HCT116 (cell line): Measurements from ENCODE around the gene CLPX. TPM values are rescaled to one million over a fixed set of nuclear protein-coding genes. Genes with fewer than 3 reads are reported as not detected.

Source experiments
- ATAC-seq: fragments of 200-7000 bp; cut with Tn5 transposase; 2 replicates; pipeline ENCODE4 v1.9.1; 2020; ENCODE audit warnings: mild to moderate bottlenecking, moderate library complexity
- BruUV-seq: library from RNA; stranded (reverse); fragments of 400-500 nt; replicated peaks from 2 replicates; lab custom pipeline; 2021; lab: Mats Ljungman, UMichigan
- CTCF ChIA-PET: fragments of 300-600 bp; sonication (Branson Sonifier 250); formaldehyde crosslinking; loops from one replicate; lab custom pipeline; 2021; ENCODE audit warnings: antibody characterized with exemption; lab: Charles Lee
- POLR2A ChIA-PET: fragments of 300-600, 350-600 bp; sonication (Branson Sonifier 250); formaldehyde crosslinking; loops from one replicate; lab custom pipeline; 2021; ENCODE audit warnings: antibody characterized with exemption; lab: Charles Lee
- RAD21 ChIA-PET, 2 experiments: fragments of 300-600 bp; sonication (Branson Sonifier 250); formaldehyde crosslinking; loops; one replicate each; lab custom pipeline; 2023; ENCODE audit warnings: low total read pairs in 2 of 2; ENCODE audit not compliant: uncharacterized antibody in 2 of 2, unreplicated experiment in 2 of 2, low non-redundant PET in 1 of 2; lab: Charles Lee
- DNase-seq: peaks from one replicate; pipeline ENCODE4 v3.0.0-alpha.2; 2010; ENCODE audit warnings: low read depth, low spot score
- H2AFZ ChIP-seq: fragments of 200-600 bp; shearing (Covaris generic), sonication (generic); 2 replicates; pipeline ENCODE4 v1.6.1; 2017; ENCODE audit warnings: low read depth, mixed run types, mixed read lengths, antibody characterized with exemption, low read length; ENCODE audit not compliant: poor library complexity, severe bottlenecking
- H3K27ac ChIP-seq: 2 replicates; pipeline ENCODE4 v1.5.1; 2012; ENCODE audit warnings: low read depth, low read length
- H3K27me3 ChIP-seq: fragments of 200-600 bp; sonication (generic); 2 replicates; pipeline ENCODE4 v1.6.1; 2016; ENCODE audit warnings: mixed run types, low read length, mixed read lengths; ENCODE audit not compliant: insufficient read depth
- H3K36me3 ChIP-seq, 2 experiments: fragments of 200-500 bp in 1 of 2; fragments of 200-600 bp in 1 of 2; sonication (Bioruptor generic) in 1 of 2; sonication (generic) in 1 of 2; 2 replicates each; pipeline versions ENCODE4 v1.5.1 to v1.6.1; 2014 to 2016; ENCODE audit warnings: low read length in 2 of 2, inconsistent platforms in 1 of 2, mixed read lengths in 1 of 2, mixed run types in 1 of 2; ENCODE audit not compliant: insufficient read depth in 2 of 2, control insufficient read depth in 1 of 2
- H3K4me1 ChIP-seq, 2 experiments: fragments of 200-600 bp in 1 of 2; sonication (generic) in 1 of 2; 2 replicates each; pipeline versions ENCODE4 v1.5.1 to v1.6.1; 2012 to 2017; ENCODE audit warnings: low read length in 2 of 2, inconsistent platforms in 1 of 2, mild to moderate bottlenecking in 1 of 2, mixed read lengths in 1 of 2, mixed run types in 1 of 2, moderate library complexity in 1 of 2; ENCODE audit not compliant: insufficient read depth in 2 of 2, control insufficient read depth in 1 of 2
- H3K4me2 ChIP-seq: fragments of 200-600 bp; sonication (generic); 2 replicates; pipeline ENCODE4 v1.6.1; 2017; ENCODE audit warnings: mixed run types, low read length, mixed read lengths
- H3K4me3 ChIP-seq, 2 experiments: fragments of 200-600 bp in 1 of 2; sonication (generic) in 1 of 2; replicated peaks in 1 of 2; 2 replicates each; pipeline ENCODE4 v1.5.1; 2011 to 2016; ENCODE audit warnings: low read length in 2 of 2, control low read depth in 1 of 2, low read depth in 1 of 2, mild to moderate bottlenecking in 1 of 2, mixed read lengths in 1 of 2, mixed run types in 1 of 2
- H3K79me2 ChIP-seq: fragments of 200-600 bp; sonication (generic); 2 replicates; pipeline ENCODE4 v1.6.1; 2017; ENCODE audit warnings: mild to moderate bottlenecking, mixed run types, low read length, moderate library complexity, mixed read lengths; ENCODE audit not compliant: insufficient read depth
- H3K9ac ChIP-seq: fragments of 200-600 bp; sonication (generic); 2 replicates; pipeline ENCODE4 v1.6.1; 2016; ENCODE audit warnings: low read length, mixed read lengths
- H3K9me2 ChIP-seq: fragments of 200-600 bp; sonication (generic), shearing (Covaris generic); 2 replicates; pipeline ENCODE4 v1.6.1; 2017; ENCODE audit warnings: mixed run types, mild to moderate bottlenecking, moderate library complexity; ENCODE audit not compliant: insufficient read depth
- H3K9me3 ChIP-seq, 2 experiments: fragments of 200-500 bp in 1 of 2; fragments of 200-600 bp in 1 of 2; sonication (Bioruptor generic) in 1 of 2; sonication (generic) in 1 of 2; 2 replicates each; pipeline ENCODE4 v1.6.1; 2014 to 2017; ENCODE audit warnings: low read length in 2 of 2, mixed read lengths in 2 of 2, inconsistent platforms in 1 of 2, low read depth in 1 of 2, mild to moderate bottlenecking in 1 of 2, mixed run types in 1 of 2, moderate library complexity in 1 of 2; ENCODE audit not compliant: control insufficient read depth in 1 of 2, insufficient read depth in 1 of 2
- H4K20me1 ChIP-seq: fragments of 200-600 bp; sonication (generic), shearing (Covaris generic); 2 replicates; pipeline ENCODE4 v1.6.1; 2017; ENCODE audit warnings: mixed run types, mild to moderate bottlenecking, moderate library complexity; ENCODE audit not compliant: insufficient read depth
- CBX3 ChIP-seq: IDR thresholded peaks from 2 replicates; pipeline ENCODE4 v1.6.1; 2012; ENCODE audit warnings: low read depth
- CEBPB ChIP-seq: IDR thresholded peaks from 2 replicates; pipeline ENCODE4 v1.6.1; 2012; ENCODE audit warnings: low read depth
- EZH2 ChIP-seq: fragments of 200-600 bp; sonication (generic); IDR thresholded peaks from 2 replicates; pipeline ENCODE4 v1.6.1; 2017; ENCODE audit warnings: antibody characterized with exemption, mixed run types
- RAD21 ChIP-seq: IDR thresholded peaks from 2 replicates; pipeline ENCODE4 v1.6.1; 2012; ENCODE audit warnings: low read depth, mild to moderate bottlenecking
- SP1 ChIP-seq: IDR thresholded peaks from 2 replicates; pipeline ENCODE4 v1.6.1; 2012; ENCODE audit warnings: low read depth
- ZFX ChIP-seq: fragments of 450-650 bp; IDR thresholded peaks from 2 replicates; pipeline ENCODE4 v1.6.1; 2017
- intact Hi-C: fragments of 100-400 bp; cut with micrococcal nuclease; formaldehyde crosslinking; loops from 2 replicates; pipeline ENCODE4 v1.10.0; 2022
- total RNA-seq: library from RNA; stranded (reverse); gene quantifications from one replicate; pipeline ENCODE4 v1.2.1, GENCODE V29; 2021; ENCODE audit not compliant: unreplicated experiment
- TF ChIP-seq, protein P1 (sequence below): IDR thresholded peaks from 2 replicates; pipeline ENCODE4 v1.6.1; 2011; ENCODE audit warnings: mild to moderate bottlenecking, low read length, moderate library complexity; ENCODE audit not compliant: insufficient replicate concordance; ENCODE audit errors: extremely low read depth
- TF ChIP-seq, protein P2 (sequence below): IDR thresholded peaks from 2 replicates; pipeline ENCODE4 v1.6.1; 2012
- TF ChIP-seq, protein P3 (sequence below): IDR thresholded peaks from 2 replicates; pipeline ENCODE4 v1.6.1; 2012

Gene CLPX
- total RNA-seq, 1 experiment from 2014 or later: 64.1 TPM

DNA sequence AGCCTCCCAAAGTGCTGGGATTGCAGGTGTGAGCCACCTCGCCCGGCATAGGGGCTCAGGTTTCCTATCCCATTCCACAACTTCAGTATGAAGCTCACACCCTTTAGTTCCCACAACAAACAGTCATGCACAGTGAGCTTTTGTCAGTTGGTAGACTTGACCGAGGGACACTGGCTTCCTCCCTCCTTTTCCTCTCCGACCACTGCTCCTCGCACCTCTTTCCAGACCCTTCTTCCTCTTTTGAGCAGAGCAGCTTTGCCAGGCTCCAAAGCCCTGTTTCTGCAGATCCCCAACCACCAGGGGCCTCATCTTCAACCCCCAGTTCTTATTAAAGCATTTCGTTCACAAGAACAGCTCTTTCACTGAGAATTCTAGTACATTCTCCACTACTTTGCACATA lies 38.9 kb upstream of the CLPX start:
- no peak overlapping the region for H3K9ac ChIP-seq
- H3K36me3 ChIP-seq: no peaks in the 10 kb centered on the region
- H3K4me2 ChIP-seq: no peak overlapping the region
- no peaks in the 10 kb centered on the region for H3K27me3 ChIP-seq
- ChIA-PET CTCF (interaction anchor here (2.3 kb wide), 1 partner anchor 12 kb away, joined by 7 read pairs; the partner anchor contains the start of gene CILP), POLR2A (no interaction called here), RAD21 (no interaction called here)
- BruUV-seq: no TSS peak
- H2AFZ ChIP-seq: no peak overlapping the region
- no peak overlapping the region for H3K27ac ChIP-seq
- H3K4me1 ChIP-seq: no peaks in the 10 kb centered on the region
- TF ChIP-seq CBX3 (no peak), SP1 (no peak), EZH2 (no peak), CEBPB (no peak)
- TF ChIP-seq, protein P1, sequence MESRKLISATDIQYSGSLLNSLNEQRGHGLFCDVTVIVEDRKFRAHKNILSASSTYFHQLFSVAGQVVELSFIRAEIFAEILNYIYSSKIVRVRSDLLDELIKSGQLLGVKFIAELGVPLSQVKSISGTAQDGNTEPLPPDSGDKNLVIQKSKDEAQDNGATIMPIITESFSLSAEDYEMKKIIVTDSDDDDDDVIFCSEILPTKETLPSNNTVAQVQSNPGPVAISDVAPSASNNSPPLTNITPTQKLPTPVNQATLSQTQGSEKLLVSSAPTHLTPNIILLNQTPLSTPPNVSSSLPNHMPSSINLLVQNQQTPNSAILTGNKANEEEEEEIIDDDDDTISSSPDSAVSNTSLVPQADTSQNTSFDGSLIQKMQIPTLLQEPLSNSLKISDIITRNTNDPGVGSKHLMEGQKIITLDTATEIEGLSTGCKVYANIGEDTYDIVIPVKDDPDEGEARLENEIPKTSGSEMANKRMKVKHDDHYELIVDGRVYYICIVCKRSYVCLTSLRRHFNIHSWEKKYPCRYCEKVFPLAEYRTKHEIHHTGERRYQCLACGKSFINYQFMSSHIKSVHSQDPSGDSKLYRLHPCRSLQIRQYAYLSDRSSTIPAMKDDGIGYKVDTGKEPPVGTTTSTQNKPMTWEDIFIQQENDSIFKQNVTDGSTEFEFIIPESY: no peak
- TF ChIP-seq, protein P2, sequence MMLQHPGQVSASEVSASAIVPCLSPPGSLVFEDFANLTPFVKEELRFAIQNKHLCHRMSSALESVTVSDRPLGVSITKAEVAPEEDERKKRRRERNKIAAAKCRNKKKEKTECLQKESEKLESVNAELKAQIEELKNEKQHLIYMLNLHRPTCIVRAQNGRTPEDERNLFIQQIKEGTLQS: no peak
- H3K79me2 ChIP-seq: no peaks in the 10 kb centered on the region
- H4K20me1 ChIP-seq: no peaks in the 10 kb centered on the region
- ATAC-seq (no peak), DNase-seq (no peak)
- no peak overlapping the region for H3K4me3 ChIP-seq
- intact Hi-C loops: no loop called here
- H3K9me2 ChIP-seq: no peaks in the 10 kb centered on the region
- H3K9me3 ChIP-seq: no peaks in the 10 kb centered on the region

DNA sequence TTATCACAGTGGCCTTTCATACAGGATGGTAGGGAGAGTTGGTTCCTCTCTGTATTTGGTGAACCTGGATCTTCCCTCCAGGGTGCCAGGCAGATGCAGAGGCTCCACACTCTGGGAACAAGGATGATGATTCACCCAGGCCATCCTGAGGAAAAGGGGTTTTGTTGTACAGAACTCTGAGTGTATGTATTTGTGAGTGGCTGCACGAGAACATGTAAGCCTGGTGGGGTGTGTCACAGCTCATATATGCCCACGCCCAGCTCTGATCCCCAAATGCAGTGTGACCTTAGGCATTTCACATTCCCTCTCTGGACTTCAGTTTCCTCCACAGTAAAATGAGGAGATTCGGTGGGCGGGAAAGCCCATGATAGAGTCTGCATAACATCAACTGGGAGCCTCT lies 37.7 kb upstream of the CLPX start:
- POLR2A ChIA-PET: no interaction called here
- no peak overlapping the region for H3K9ac ChIP-seq
- H3K9me2 ChIP-seq: no peaks in the 10 kb centered on the region
- TF ChIP-seq, protein P3, sequence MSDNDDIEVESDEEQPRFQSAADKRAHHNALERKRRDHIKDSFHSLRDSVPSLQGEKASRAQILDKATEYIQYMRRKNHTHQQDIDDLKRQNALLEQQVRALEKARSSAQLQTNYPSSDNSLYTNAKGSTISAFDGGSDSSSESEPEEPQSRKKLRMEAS: no peak
- no peak for TF ChIP-seq ZFX
- TF ChIP-seq, protein P1: no peak
- TF ChIP-seq RAD21: no peak
- TF ChIP-seq CBX3: no peak
- H2AFZ ChIP-seq: no peak overlapping the region
- H3K27me3 ChIP-seq: no peaks in the 10 kb centered on the region
- BruUV-seq: no TSS peak
- no peak overlapping the region for H3K27ac ChIP-seq
- H3K4me2 ChIP-seq: no peak overlapping the region
- no peaks in the 10 kb centered on the region for H4K20me1 ChIP-seq
- RAD21 ChIA-PET: no interaction called here
- no peak overlapping the region for H3K4me3 ChIP-seq
- CTCF ChIA-PET: interaction anchor here (2.3 kb wide), 1 partner anchor 11 kb away, joined by 7 read pairs; the partner anchor contains the start of gene CILP
- H3K79me2 ChIP-seq: no peaks in the 10 kb centered on the region
- no peaks in the 10 kb centered on the region for H3K4me1 ChIP-seq
- DNase-seq (no peak), ATAC-seq (no peak)
- no peaks in the 10 kb centered on the region for H3K36me3 ChIP-seq
- intact Hi-C loops: no loop called here
- H3K9me3 ChIP-seq: no peaks in the 10 kb centered on the region
